HT1080 (cell line): Measurements from ENCODE around the gene RSAD2. TPM values are rescaled to one million over a fixed set of nuclear protein-coding genes. Genes with fewer than 3 reads are reported as not detected.
A peak's percentile ranks its signal among the peaks of the same experiment; 100 is the strongest.
"Not testable (repeated sequence)": the region's sequence is repeated elsewhere in the genome, so short reads cannot be mapped to it uniquely, and the experiment has no call there.

Experiments
- DNase-seq: peaks from one replicate; pipeline ENCODE4 v3.0.0-alpha.2; 2015; ENCODE audit warnings: low read depth
- polyA plus RNA-seq, 2 experiments: library from polyadenylated mRNA; depleted of rRNA; stranded (reverse); fragments of >200 nt; gene quantifications; 2 replicates each; pipeline ENCODE4 v1.2.3, GENCODE V29; 2015
- total RNA-seq: library from RNA; depleted of rRNA; stranded (reverse); fragments of >200 nt; shearing (Covaris generic); gene quantifications from 2 replicates; pipeline ENCODE4 v1.2.3, GENCODE V29; 2014; rRNA removed

The RSAD2 gene
- total RNA-seq = not detected in 2 replicates
- polyA plus RNA-seq (2015; cell fraction: cytosol; rRNA removed) = 0.08 and 0.16 TPM in 2 replicates
- 0.05 and 0.08 TPM in 2 replicates for polyA plus RNA-seq (2015; cell fraction: nucleus; rRNA removed)

GRCh38 chr2:6877402-6878304, at the start of gene RSAD2:
Gene RSAD2, plus strand, starts transcription at chr2:6877777. Its CDS starts 24 bp downstream, at chr2:6877801.
- peak; percentile 49 for DNase-seq

- DNase-seq = peak; percentile 12
Measured at GRCh38 chr2:6828299-6828584, 49.3 kb upstream of the RSAD2 start.

- DNase-seq = no peak
Measured at GRCh38 chr2:6831229-6831628, 46.3 kb upstream of the RSAD2 start.

- DNase-seq = no peak
Measured at GRCh38 chr2:6832596-6833299, 44.8 kb upstream of the RSAD2 start.

- DNase-seq = no peak
Measured at GRCh38 chr2:6833300-6833604, 44.3 kb upstream of the RSAD2 start.

- no peak for DNase-seq
Measured at GRCh38 chr2:6834163-6834562, 43.4 kb upstream of the RSAD2 start.

- DNase-seq = peak; percentile 61
Measured at GRCh38 chr2:6835467-6835866, 42.1 kb upstream of the RSAD2 start.

- no peak for DNase-seq
Measured at GRCh38 chr2:6838673-6839319, 38.8 kb upstream of the RSAD2 start.

GRCh38 chr2:6841537-6842287, 35.9 kb upstream of the RSAD2 start:
- DNase-seq = no peak

GRCh38 chr2:6845312-6845711, 32.3 kb upstream of the RSAD2 start:
- no peak for DNase-seq

- no peak for DNase-seq
Measured at GRCh38 chr2:6845903-6846302, 31.7 kb upstream of the RSAD2 start.

- no peak for DNase-seq
Measured at GRCh38 chr2:6846540-6846939, 31.0 kb upstream of the RSAD2 start.

- DNase-seq = peak; percentile 82
Measured at GRCh38 chr2:6846967-6847681, 30.5 kb upstream of the RSAD2 start.

GRCh38 chr2:6852195-6852594, 25.4 kb upstream of the RSAD2 start:
- no peak for DNase-seq

- DNase-seq = no peak
Measured at GRCh38 chr2:6854416-6854815, 23.2 kb upstream of the RSAD2 start.

GRCh38 chr2:6855860-6856547, 21.6 kb upstream of the RSAD2 start:
- DNase-seq = no peak

- DNase-seq = no peak
Measured at GRCh38 chr2:6856548-6856920, 21.0 kb upstream of the RSAD2 start.

- not testable (repeated sequence) for DNase-seq
Measured at GRCh38 chr2:6858466-6859027, 19.0 kb upstream of the RSAD2 start.

- no peak for DNase-seq
Measured at GRCh38 chr2:6860296-6860695, 17.3 kb upstream of the RSAD2 start.

GRCh38 chr2:6863792-6864191, 13.8 kb upstream of the RSAD2 start:
- DNase-seq = no peak
